CD4-positive, alpha-beta T cell treated with Interleukin-15 for 4 hours (primary cell): ENCODE measurements around the gene PPP1R9B.

Experiments used
- DNase-seq: peaks from one replicate; pipeline ENCODE4 v3.0.0-alpha.2; 2020; ENCODE audit warnings: low spot score

PPP1R9B gene

GRCh38 chr17:50150354-50151040 is at the start of gene PPP1R9B:
PPP1R9B (minus strand) TSS chr17:50150677; CDS start chr17:50150513, 164 bp downstream.
- DNase-seq: no peak

- DNase-seq: peak; percentile 64
Measured at GRCh38 chr17:50199803-50200456, 49.5 kb upstream of the PPP1R9B start.

GRCh38 chr17:50199211-50199802 is 48.8 kb upstream of the PPP1R9B start:
- no peak for DNase-seq

- DNase-seq: peak; percentile 51
Measured at GRCh38 chr17:50198026-50198669, 47.7 kb upstream of the PPP1R9B start.

- DNase-seq: no peak
Measured at GRCh38 chr17:50196826-50197225, 46.3 kb upstream of the PPP1R9B start.

- DNase-seq: no peak
Measured at GRCh38 chr17:50196036-50196435, 45.6 kb upstream of the PPP1R9B start.

GRCh38 chr17:50194934-50195865 is 44.7 kb upstream of the PPP1R9B start:
- DNase-seq: no peak

GRCh38 chr17:50194140-50194933 is 43.9 kb upstream of the PPP1R9B start:
- no peak for DNase-seq

GRCh38 chr17:50192618-50193291 is 42.3 kb upstream of the PPP1R9B start:
- DNase-seq: no peak

- DNase-seq: no peak
Measured at GRCh38 chr17:50192144-50192617, 41.7 kb upstream of the PPP1R9B start.

- DNase-seq: no peak
Measured at GRCh38 chr17:50191359-50192143, 41.1 kb upstream of the PPP1R9B start.

- DNase-seq: no peak
Measured at GRCh38 chr17:50190603-50191358, 40.3 kb upstream of the PPP1R9B start.

- no peak for DNase-seq
Measured at GRCh38 chr17:50190293-50190602, 39.8 kb upstream of the PPP1R9B start.

- no peak for DNase-seq
Measured at GRCh38 chr17:50189550-50190292, 39.2 kb upstream of the PPP1R9B start.

- DNase-seq: no peak
Measured at GRCh38 chr17:50188921-50189549, 38.6 kb upstream of the PPP1R9B start.

GRCh38 chr17:50188531-50188920 is 38.0 kb upstream of the PPP1R9B start:
- no peak for DNase-seq

- DNase-seq: no peak
Measured at GRCh38 chr17:50187751-50188530, 37.5 kb upstream of the PPP1R9B start.
